Ascending aorta (tissue), 2 donors: ENCODE data around the gene DDX10. TPM values are rescaled to one million over a fixed set of nuclear protein-coding genes. Genes with fewer than 3 reads are reported as not detected.

Source experiments
- DNase-seq, 2 donors: peaks; one replicate each; pipeline ENCODE4 v3.0.0-alpha.2; 2019; ENCODE audit warnings: low spot score in 2 of 2
- H3K27ac ChIP-seq, 2 donors: fragments of 200-600 bp; sonication (generic); one replicate each; pipeline ENCODE4 v1.5.1; 2016 to 2017; ENCODE audit warnings: mild to moderate bottlenecking in 1 of 2
- H3K27me3 ChIP-seq: fragments of 200-600 bp; sonication (generic); one replicate; pipeline ENCODE4 v1.5.1; 2017
- H3K36me3 ChIP-seq, 2 donors: fragments of 200-600 bp; sonication (generic); one replicate each; pipeline ENCODE4 v1.5.1; 2016
- H3K4me1 ChIP-seq, 2 donors: fragments of 200-600 bp; sonication (generic); one replicate each; pipeline ENCODE4 v1.5.1; 2016 to 2017; ENCODE audit warnings: mild to moderate bottlenecking in 1 of 2
- H3K4me3 ChIP-seq, 2 donors: fragments of 200-600 bp; sonication (generic); one replicate each; pipeline ENCODE4 v1.5.1; 2016 to 2017; ENCODE audit warnings: mild to moderate bottlenecking in 1 of 2
- H3K9me3 ChIP-seq, 2 donors: fragments of 200-600 bp; sonication (generic); one replicate each; pipeline ENCODE4 v1.5.1; 2016
- intact Hi-C: fragments of 100-400 bp; cut with DNase I; formaldehyde crosslinking; loops from one replicate; pipeline ENCODE4 v1.15.1; 2023
- total RNA-seq: library from RNA; depleted of rRNA; stranded (reverse); fragments of >200 nt; gene quantifications from one replicate; pipeline ENCODE4 v1.1.0, GENCODE V29; 2016
- TF ChIP-seq, protein P1 (sequence below), 3 experiments: fragments of 200-600 bp in 2 of 3; fragments of 450-650 bp in 1 of 3; sonication (generic) in 2 of 3; IDR thresholded peaks; one replicate each; pipeline ENCODE4 v1.5.1; 2016 to 2019; ENCODE audit warnings: antibody characterized with exemption in 3 of 3, mild to moderate bottlenecking in 1 of 3, moderate library complexity in 1 of 3

The DDX10 gene
- total RNA-seq, 1 donor from 2014 or later = 21.9 TPM

DNA sequence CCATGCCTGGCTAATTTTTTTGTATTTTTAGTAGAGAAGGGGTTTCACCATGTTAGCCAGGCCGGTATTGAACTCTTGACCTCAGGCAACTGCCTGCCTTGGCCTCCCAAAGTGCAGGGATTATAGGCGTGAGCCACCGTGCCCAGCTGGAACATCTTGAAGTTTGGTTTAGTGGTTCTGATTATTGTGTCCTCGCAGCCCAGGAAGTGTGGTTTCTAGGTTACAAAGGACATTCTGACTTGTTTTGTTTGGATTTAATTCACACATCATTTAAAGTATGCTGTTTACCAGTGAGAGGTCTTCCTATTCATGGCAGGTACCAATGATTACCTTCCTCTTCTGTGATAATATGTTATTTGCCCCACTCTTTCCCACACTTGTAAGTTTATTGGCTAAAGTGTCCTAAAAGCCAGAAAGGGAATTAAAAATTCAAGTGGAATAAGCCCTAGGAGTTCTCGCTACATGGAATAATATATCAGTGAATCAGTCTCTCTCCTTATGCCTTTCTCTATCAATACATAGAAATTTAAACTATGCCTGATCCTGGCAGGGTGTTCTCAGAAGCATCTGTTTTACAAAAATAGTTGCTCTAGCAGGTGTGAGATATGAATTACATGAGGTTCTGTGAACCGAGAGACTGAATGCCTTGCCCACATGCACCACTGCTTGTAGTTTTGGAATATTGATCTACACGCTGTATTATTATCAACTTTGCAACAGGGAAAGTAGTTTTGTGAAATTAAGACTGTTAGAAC lies 263.1 kb downstream of the DDX10 start:
- no peaks in the 10 kb centered on the region for H3K27me3 ChIP-seq
- no peaks in the 10 kb centered on the region for H3K36me3 ChIP-seq
- TF ChIP-seq, protein P1, sequence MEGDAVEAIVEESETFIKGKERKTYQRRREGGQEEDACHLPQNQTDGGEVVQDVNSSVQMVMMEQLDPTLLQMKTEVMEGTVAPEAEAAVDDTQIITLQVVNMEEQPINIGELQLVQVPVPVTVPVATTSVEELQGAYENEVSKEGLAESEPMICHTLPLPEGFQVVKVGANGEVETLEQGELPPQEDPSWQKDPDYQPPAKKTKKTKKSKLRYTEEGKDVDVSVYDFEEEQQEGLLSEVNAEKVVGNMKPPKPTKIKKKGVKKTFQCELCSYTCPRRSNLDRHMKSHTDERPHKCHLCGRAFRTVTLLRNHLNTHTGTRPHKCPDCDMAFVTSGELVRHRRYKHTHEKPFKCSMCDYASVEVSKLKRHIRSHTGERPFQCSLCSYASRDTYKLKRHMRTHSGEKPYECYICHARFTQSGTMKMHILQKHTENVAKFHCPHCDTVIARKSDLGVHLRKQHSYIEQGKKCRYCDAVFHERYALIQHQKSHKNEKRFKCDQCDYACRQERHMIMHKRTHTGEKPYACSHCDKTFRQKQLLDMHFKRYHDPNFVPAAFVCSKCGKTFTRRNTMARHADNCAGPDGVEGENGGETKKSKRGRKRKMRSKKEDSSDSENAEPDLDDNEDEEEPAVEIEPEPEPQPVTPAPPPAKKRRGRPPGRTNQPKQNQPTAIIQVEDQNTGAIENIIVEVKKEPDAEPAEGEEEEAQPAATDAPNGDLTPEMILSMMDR (IDR thresholded peaks at IDR 0.05) = no peak
- no peaks in the 10 kb centered on the region for H3K9me3 ChIP-seq
- intact Hi-C loops = no loop called here
- no peak overlapping the region for H3K4me3 ChIP-seq
- no peak for DNase-seq
- H3K4me1 ChIP-seq = no peaks in the 10 kb centered on the region
- no peak overlapping the region for H3K27ac ChIP-seq

DNA sequence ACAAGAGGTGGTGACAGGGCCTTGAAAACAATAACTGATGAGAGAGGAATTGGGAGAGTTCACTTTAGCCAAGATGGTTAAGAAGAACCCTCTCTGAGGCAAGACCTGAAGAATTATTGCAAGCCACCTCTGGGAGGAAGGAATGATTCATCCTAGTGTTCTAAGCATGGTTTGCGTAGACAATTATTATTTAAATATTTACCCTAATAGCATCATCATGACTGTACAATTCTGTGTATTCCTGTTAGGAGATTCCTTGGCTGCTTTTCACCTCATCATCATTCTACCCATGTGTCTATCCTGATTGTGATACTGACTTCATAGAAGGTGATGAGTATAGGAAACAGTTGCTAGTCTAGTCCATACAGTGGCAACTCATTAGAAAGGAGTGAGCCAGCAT lies 264.4 kb downstream of the DDX10 start:
- no peaks in the 10 kb centered on the region for H3K36me3 ChIP-seq
- DNase-seq = no peak
- H3K4me3 ChIP-seq = no peak overlapping the region
- intact Hi-C loops = no loop called here
- H3K27ac ChIP-seq = no peak overlapping the region
- H3K27me3 ChIP-seq = no peaks in the 10 kb centered on the region
- TF ChIP-seq, protein P1 (IDR thresholded peaks at IDR 0.05) = no peak
- no peaks in the 10 kb centered on the region for H3K9me3 ChIP-seq
- H3K4me1 ChIP-seq = no peaks in the 10 kb centered on the region

DNA sequence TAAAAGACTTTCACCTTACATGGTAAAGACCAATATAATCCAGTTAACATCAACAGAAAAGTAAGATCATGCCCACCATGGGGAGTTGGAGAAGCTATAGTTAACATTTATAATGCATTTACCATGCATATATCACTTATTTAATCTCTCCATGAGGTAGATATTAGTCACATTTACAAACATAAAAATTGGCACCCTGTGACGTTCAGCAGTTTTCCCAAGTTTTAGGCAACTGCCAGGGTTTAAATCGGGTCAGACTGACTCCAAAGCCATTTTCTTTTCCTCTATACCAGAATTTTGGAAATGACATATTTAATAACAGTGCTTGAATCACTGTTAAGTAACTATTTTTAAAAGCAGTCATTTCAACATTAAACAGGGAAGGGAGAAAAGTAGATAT lies 266.3 kb downstream of the DDX10 start:
- Histone ChIP-seq H3K4me3 (no peak overlapping the region), H3K9me3 (no peaks in the 10 kb centered on the region), H3K36me3 (no peaks in the 10 kb centered on the region), H3K27ac (no peak overlapping the region), H3K4me1 (no peaks in the 10 kb centered on the region), H3K27me3 (no peaks in the 10 kb centered on the region)
- TF ChIP-seq, protein P1 (IDR thresholded peaks at IDR 0.05) = no peak
- DNase-seq = no peak
- intact Hi-C loops = no loop called here

DNA sequence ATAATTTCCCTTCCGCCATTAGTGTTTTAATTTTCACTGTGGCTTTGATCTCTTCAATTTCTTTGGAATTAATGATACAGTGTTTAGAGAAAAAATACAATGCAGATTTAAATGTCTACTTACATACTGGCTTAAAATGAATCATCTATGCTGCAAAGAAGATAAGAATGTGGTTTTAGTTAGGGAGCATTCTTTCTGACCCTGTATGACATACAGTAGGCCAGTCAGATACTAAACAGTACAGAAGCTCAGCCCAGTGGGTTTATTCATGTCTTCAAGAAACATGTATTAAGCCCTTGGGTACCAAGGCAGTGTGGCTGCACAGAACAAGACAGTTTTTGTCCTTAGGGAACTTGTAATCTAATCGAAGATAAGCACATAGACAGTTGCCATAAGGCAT lies 268.8 kb downstream of the DDX10 start:
- intact Hi-C loops = no loop called here
- Histone ChIP-seq H3K36me3 (no peaks in the 10 kb centered on the region), H3K27ac (no peak overlapping the region), H3K9me3 (no peaks in the 10 kb centered on the region), H3K4me3 (no peak overlapping the region), H3K4me1 (no peaks in the 10 kb centered on the region), H3K27me3 (no peaks in the 10 kb centered on the region)
- DNase-seq = no peak
- TF ChIP-seq, protein P1 (IDR thresholded peaks at IDR 0.05) = no peak

DNA sequence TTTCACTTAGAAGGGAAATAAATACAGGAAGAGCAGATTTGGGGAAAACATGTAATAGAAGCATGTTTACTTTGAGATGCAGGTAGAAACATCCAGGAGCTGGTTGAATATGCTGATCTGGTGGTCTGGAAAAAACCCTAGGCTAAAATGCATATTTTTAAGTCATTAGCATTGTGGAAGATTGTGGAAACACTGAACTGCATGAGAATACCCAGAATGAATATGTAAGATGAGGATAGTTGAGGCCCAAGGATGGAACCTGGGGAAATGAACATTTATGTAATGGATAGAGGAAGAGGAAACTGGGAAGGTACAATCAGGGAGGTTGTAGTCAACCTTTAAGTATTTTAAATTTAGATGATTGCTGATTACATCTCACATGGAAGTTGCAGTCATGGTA lies 269.4 kb downstream of the DDX10 start:
- intact Hi-C loops = no loop called here
- H3K9me3 ChIP-seq = no peaks in the 10 kb centered on the region

More for the DNA sequence above, 269.4 kb downstream of the DDX10 start:
- DNase-seq = no peak
- H3K27ac ChIP-seq = no peak overlapping the region
- H3K27me3 ChIP-seq = no peaks in the 10 kb centered on the region
- TF ChIP-seq, protein P1 (IDR thresholded peaks at IDR 0.05) = no peak
- H3K36me3 ChIP-seq = no peaks in the 10 kb centered on the region
- H3K4me3 ChIP-seq = no peak overlapping the region
- no peaks in the 10 kb centered on the region for H3K4me1 ChIP-seq
